CD4-positive, alpha-beta memory T cell (primary cell): ENCODE results near the gene ARAF. TPM values are rescaled to one million over a fixed set of nuclear protein-coding genes. Genes with fewer than 3 reads are reported as not detected.

Source experiments
- CTCF ChIA-PET: fragments of 350-600 bp; sonication (Branson Sonifier 250); formaldehyde crosslinking; loops from one replicate; lab custom pipeline; 2021; ENCODE audit warnings: inconsistent platforms; ENCODE audit not compliant: partially characterized antibody; lab: Charles Lee
- POLR2A ChIA-PET: fragments of 350-600 bp; sonication (Branson Sonifier 250); formaldehyde crosslinking; loops from one replicate; lab custom pipeline; 2021; ENCODE audit not compliant: partially characterized antibody; lab: Charles Lee
- DNase-seq, 5 donors: peaks; one replicate each; pipeline versions ENCODE4 v3.0.0 to v3.0.0-alpha.2; 2020 to 2022; ENCODE audit warnings: mixed read lengths in 1 of 5
- H3K27ac ChIP-seq: one replicate; pipeline ENCODE4 v1.7.0; 2013; ENCODE audit warnings: low read depth, low read length
- H3K27me3 ChIP-seq: 2 replicates; pipeline ENCODE4 v1.7.0; 2013; ENCODE audit warnings: mild to moderate bottlenecking, low read length, moderate library complexity; ENCODE audit not compliant: insufficient read depth
- H3K36me3 ChIP-seq: 2 replicates; pipeline ENCODE4 v1.7.0; 2013; ENCODE audit warnings: mild to moderate bottlenecking, low read length, moderate library complexity; ENCODE audit not compliant: insufficient read depth
- H3K4me1 ChIP-seq: 2 replicates; pipeline ENCODE4 v1.7.0; 2013; ENCODE audit warnings: mild to moderate bottlenecking, low read length, moderate library complexity; ENCODE audit not compliant: insufficient read depth
- H3K4me3 ChIP-seq, 2 donors: one replicate each; pipeline ENCODE4 v1.7.0; 2013; ENCODE audit warnings: low read length in 2 of 2, mild to moderate bottlenecking in 1 of 2
- H3K9me3 ChIP-seq, 2 donors: one replicate each; pipeline ENCODE4 v1.7.0; 2013; ENCODE audit warnings: low read length in 2 of 2, control low read depth in 1 of 2; ENCODE audit not compliant: control insufficient read depth in 1 of 2
- H3K27ac Mint-ChIP-seq, 7 donors: one replicate each; pipeline ENCODE4 v1.8.0; 2020 to 2021; ENCODE audit warnings: mixed read lengths in 7 of 7, mild to moderate bottlenecking in 6 of 7, inconsistent platforms in 3 of 7, moderate library complexity in 3 of 7
- H3K27me3 Mint-ChIP-seq, 2 donors: one replicate each; pipeline ENCODE4 v1.8.0; 2020 to 2021; ENCODE audit warnings: mixed read lengths in 2 of 2
- H3K36me3 Mint-ChIP-seq, 2 donors: one replicate each; pipeline ENCODE4 v1.8.0; 2020 to 2021; ENCODE audit warnings: mixed read lengths in 2 of 2, inconsistent platforms in 1 of 2, mild to moderate bottlenecking in 1 of 2
- H3K4me1 Mint-ChIP-seq, 4 donors: one replicate each; pipeline ENCODE4 v1.8.0; 2020 to 2021; ENCODE audit warnings: mixed read lengths in 4 of 4, mild to moderate bottlenecking in 1 of 4
- H3K4me3 Mint-ChIP-seq, 8 donors: one replicate each; pipeline ENCODE4 v1.8.0; 2020 to 2021; ENCODE audit warnings: mixed read lengths in 8 of 8, mild to moderate bottlenecking in 7 of 8, moderate library complexity in 6 of 8, inconsistent platforms in 3 of 8
- H3K9me3 Mint-ChIP-seq, 8 donors: one replicate each; pipeline ENCODE4 v1.8.0; 2020 to 2021; ENCODE audit warnings: mixed read lengths in 8 of 8, mild to moderate bottlenecking in 5 of 8, inconsistent platforms in 3 of 8, moderate library complexity in 1 of 8
- intact Hi-C: fragments of 100-400 bp; cut with micrococcal nuclease; formaldehyde crosslinking; loops from one replicate; pipeline ENCODE4 v1.15.1; 2023
- polyA plus RNA-seq, 2 donors: library from polyadenylated mRNA; unstranded; fragments of 300-500 nt; fragmentation: Illumina TruSeq; gene quantifications; one replicate each; pipeline ENCODE4 v1.2.3, GENCODE V29; 2021
- total RNA-seq, 2 experiments: library from RNA; stranded (reverse); gene quantifications; one replicate each; pipeline ENCODE4 v1.2.3, GENCODE V29; 2021

The ARAF gene
- total and polyA plus RNA-seq, 4 experiments from 2014 or later = 49.7 to 111 (median 102) TPM

DNA sequence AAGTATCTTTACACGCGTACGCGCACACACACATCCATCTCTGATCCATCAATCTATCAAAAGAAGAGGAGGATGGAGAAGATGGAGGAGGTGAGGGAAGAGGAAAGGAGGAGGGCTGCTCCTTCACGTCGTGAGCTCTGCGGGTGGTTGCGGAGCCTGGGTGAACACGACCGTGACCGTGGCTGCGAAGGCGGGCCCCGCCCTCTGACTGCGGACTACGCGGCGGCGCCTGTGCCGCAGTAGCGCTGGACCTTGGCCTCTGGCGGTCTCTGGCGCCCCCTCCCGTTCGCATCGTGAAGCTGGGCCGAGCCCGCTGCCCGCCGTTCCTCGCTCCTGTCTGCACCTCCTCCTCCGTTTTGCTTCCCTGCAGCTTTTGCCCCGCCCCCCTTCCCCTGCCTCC is 37.7 kb upstream of the ARAF start:
- H3K9me3 ChIP-seq = no peaks in the 10 kb centered on the region
- peak overlapping the region; percentile 66 to 76 (median 74) for H3K4me3 Mint-ChIP-seq
- peak; percentile 65 to 75 (median 70) for DNase-seq
- peak overlapping the region in 1 of 2 donors; percentile 32 for H3K4me3 ChIP-seq
- H3K9me3 Mint-ChIP-seq = peaks cover 0 to 7% (median 1%) of the 10 kb centered on the region in 8 donors
- no peaks in the 10 kb centered on the region for H3K27me3 ChIP-seq
- intact Hi-C loops = loop anchor here (1.0 to 5.0 kb wide), 4 partner anchors 26 to 330 kb away; partner anchors contain the start of genes UBA1 and ZNF41
- no peak overlapping the region for H3K27ac ChIP-seq
- ChIA-PET POLR2A (interaction anchor here (0.6 to 1.3 kb wide), 8 partner anchors 37 to 395 kb away, joined by 3 to 7 read pairs (median 4); partner anchors contain the start of gene CDK16), CTCF (interaction anchor here (0.8 to 3.2 kb wide), 20 partner anchors 8 to 379 kb away, joined by 3 to 20 read pairs (median 4); partner anchors contain the start of genes NDUFB11, RBM10 and USP11)
- no peaks in the 10 kb centered on the region for H3K36me3 ChIP-seq
- peaks cover 0 to 4% (median under 1%) of the 10 kb centered on the region in 4 donors for H3K4me1 Mint-ChIP-seq
- no peaks in the 10 kb centered on the region for H3K36me3 Mint-ChIP-seq
- no peaks in the 10 kb centered on the region for H3K27me3 Mint-ChIP-seq
- peak overlapping the region in 3 of 7 donors; percentile 17 to 25 (median 19) for H3K27ac Mint-ChIP-seq
- peaks cover 5% of the 10 kb centered on the region for H3K4me1 ChIP-seq

DNA sequence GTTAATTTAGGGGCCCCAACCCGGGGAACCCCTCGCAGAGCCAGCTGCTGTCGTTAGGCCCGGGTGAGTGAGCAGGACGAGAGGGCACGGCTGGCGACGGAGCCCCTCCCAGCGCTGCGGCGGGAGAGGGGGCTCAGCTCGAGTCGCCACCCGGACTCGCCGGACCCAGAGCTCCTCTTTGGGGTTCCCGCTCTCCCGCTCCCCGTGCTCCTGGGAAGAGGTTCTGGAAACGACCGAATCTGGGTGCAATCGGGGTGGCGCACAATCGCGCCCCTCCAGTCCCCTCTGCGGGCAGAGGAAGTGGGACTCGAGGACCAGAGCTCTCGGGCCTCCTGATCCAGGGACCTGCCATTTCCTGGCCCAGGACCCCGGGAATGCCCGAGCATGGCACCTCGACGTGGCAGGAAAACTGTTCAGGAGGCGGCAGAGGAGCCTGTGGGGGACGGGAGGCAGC is 37.3 kb upstream of the ARAF start:
- Mint-ChIP-seq H3K4me1 (peaks cover 0 to 4% (median under 1%) of the 10 kb centered on the region in 4 donors), H3K4me3 (peak overlapping the region in 6 of 8 donors; percentile 36 to 76 (median 60)), H3K27ac (no peak overlapping the region), H3K9me3 (peaks cover 0 to 7% (median 1%) of the 10 kb centered on the region in 8 donors), H3K27me3 (no peaks in the 10 kb centered on the region), H3K36me3 (no peaks in the 10 kb centered on the region)
- intact Hi-C loops = loop anchor here (1.0 to 5.0 kb wide), 4 partner anchors 26 to 330 kb away; partner anchors contain the start of genes UBA1 and ZNF41
- no peaks in the 10 kb centered on the region for H3K27me3 ChIP-seq
- peaks cover 5% of the 10 kb centered on the region for H3K4me1 ChIP-seq
- H3K27ac ChIP-seq = no peak overlapping the region
- H3K9me3 ChIP-seq = no peaks in the 10 kb centered on the region
- no peaks in the 10 kb centered on the region for H3K36me3 ChIP-seq
- no peak for DNase-seq
- ChIA-PET CTCF (interaction anchor here (0.8 to 3.2 kb wide), 20 partner anchors 9 to 379 kb away, joined by 3 to 20 read pairs (median 4); partner anchors contain the start of genes NDUFB11, RBM10 and USP11), POLR2A (interaction anchor here (0.6 to 1.3 kb wide), 8 partner anchors 36 to 395 kb away, joined by 3 to 7 read pairs (median 4); partner anchors contain the start of gene CDK16)
- H3K4me3 ChIP-seq = peak overlapping the region in 1 of 2 donors; percentile 32

DNA sequence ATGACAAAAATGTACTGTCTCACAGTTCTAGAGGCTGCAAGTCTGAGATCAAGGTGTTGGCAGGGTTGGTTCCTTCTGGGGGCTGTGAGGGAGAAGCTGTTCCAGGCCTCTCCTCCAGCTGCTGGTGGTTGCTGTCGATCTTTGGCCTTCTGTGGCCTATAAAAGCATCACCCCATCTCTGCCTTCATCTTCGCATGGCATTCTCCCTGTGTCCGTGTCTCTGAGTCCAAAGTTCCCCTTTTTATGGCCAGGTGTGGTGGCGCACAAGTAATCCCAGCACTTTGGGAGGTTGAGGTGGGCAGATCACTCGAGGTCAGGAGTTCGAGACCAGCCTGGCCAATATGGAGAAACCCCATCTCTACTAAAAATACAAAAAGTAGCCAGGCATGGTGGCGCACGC is 31.5 kb upstream of the ARAF start:
- Mint-ChIP-seq H3K4me1 (no peaks in the 10 kb centered on the region), H3K36me3 (no peaks in the 10 kb centered on the region), H3K27me3 (no peaks in the 10 kb centered on the region), H3K9me3 (no peaks in the 10 kb centered on the region), H3K27ac (no peak overlapping the region), H3K4me3 (no peak overlapping the region)
- ChIA-PET CTCF (no interaction called here), POLR2A (no interaction called here)
- no peaks in the 10 kb centered on the region for H3K9me3 ChIP-seq
- H3K4me3 ChIP-seq = no peak overlapping the region
- no peak overlapping the region for H3K27ac ChIP-seq
- no peaks in the 10 kb centered on the region for H3K36me3 ChIP-seq
- DNase-seq = no peak
- H3K4me1 ChIP-seq = no peaks in the 10 kb centered on the region
- no peaks in the 10 kb centered on the region for H3K27me3 ChIP-seq
- intact Hi-C loops = no loop called here

DNA sequence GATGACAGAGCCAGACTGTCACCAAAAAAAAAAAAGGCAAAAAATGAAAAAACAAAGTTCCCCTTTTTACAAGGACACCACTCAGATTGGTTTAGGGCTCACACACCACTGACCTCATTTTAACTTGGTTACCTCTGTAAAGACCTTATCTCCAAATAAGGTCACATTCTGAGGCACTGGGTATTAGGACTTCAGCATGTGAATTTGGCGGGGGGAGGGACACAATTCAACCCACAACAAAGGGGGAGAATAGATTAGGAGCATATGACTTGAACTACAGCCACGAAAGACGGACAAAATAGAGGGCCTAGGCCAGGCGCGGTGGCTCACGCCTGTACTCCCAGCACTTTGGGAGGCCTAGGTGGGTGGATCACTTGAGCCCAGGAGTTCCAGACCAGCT is 31.0 kb upstream of the ARAF start:
- H3K9me3 ChIP-seq = no peaks in the 10 kb centered on the region
- H3K27me3 Mint-ChIP-seq = no peaks in the 10 kb centered on the region
- no peak for DNase-seq
- no peaks in the 10 kb centered on the region for H3K4me1 Mint-ChIP-seq
- no peak overlapping the region for H3K4me3 Mint-ChIP-seq
- ChIA-PET POLR2A (no interaction called here), CTCF (no interaction called here)
- no peaks in the 10 kb centered on the region for H3K36me3 Mint-ChIP-seq
- H3K9me3 Mint-ChIP-seq = no peaks in the 10 kb centered on the region
- no peak overlapping the region for H3K27ac Mint-ChIP-seq
- intact Hi-C loops = no loop called here
- no peak overlapping the region for H3K4me3 ChIP-seq
- H3K36me3 ChIP-seq = no peaks in the 10 kb centered on the region
- no peaks in the 10 kb centered on the region for H3K27me3 ChIP-seq
- no peak overlapping the region for H3K27ac ChIP-seq
- no peaks in the 10 kb centered on the region for H3K4me1 ChIP-seq

DNA sequence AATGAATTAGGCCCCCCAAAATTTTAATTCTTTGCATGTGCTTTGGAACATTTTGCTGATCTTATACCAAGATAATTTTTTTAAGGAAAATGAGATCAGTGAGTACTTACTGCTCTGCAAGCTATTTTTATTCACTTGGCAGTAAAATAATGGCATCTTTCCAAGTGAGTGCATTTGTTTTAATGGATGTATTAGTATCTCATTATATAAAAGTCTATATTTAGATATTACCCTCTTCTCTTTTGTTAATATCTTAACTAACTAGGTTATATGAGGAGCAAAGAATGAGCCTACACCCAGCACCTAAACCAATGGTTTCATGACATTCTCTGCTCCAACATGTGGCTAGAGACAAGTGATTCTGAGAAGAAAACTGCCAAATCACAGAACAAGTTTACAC is 21.1 kb upstream of the ARAF start:
- Mint-ChIP-seq H3K27me3 (no peaks in the 10 kb centered on the region), H3K27ac (no peak overlapping the region), H3K4me3 (no peak overlapping the region), H3K4me1 (no peaks in the 10 kb centered on the region), H3K36me3 (no peaks in the 10 kb centered on the region), H3K9me3 (no peaks in the 10 kb centered on the region)
- H3K27ac ChIP-seq = no peak overlapping the region
- no peaks in the 10 kb centered on the region for H3K4me1 ChIP-seq
- no peaks in the 10 kb centered on the region for H3K9me3 ChIP-seq
- H3K4me3 ChIP-seq = no peak overlapping the region
- H3K27me3 ChIP-seq = no peaks in the 10 kb centered on the region
- intact Hi-C loops = no loop called here
- no peaks in the 10 kb centered on the region for H3K36me3 ChIP-seq
- ChIA-PET CTCF (interaction anchor here (0.7 to 1.7 kb wide), 2 partner anchors 108 to 356 kb away, joined by 3 read pairs; no protein-coding TSS in a partner anchor), POLR2A (no interaction called here)
- no peak for DNase-seq

DNA sequence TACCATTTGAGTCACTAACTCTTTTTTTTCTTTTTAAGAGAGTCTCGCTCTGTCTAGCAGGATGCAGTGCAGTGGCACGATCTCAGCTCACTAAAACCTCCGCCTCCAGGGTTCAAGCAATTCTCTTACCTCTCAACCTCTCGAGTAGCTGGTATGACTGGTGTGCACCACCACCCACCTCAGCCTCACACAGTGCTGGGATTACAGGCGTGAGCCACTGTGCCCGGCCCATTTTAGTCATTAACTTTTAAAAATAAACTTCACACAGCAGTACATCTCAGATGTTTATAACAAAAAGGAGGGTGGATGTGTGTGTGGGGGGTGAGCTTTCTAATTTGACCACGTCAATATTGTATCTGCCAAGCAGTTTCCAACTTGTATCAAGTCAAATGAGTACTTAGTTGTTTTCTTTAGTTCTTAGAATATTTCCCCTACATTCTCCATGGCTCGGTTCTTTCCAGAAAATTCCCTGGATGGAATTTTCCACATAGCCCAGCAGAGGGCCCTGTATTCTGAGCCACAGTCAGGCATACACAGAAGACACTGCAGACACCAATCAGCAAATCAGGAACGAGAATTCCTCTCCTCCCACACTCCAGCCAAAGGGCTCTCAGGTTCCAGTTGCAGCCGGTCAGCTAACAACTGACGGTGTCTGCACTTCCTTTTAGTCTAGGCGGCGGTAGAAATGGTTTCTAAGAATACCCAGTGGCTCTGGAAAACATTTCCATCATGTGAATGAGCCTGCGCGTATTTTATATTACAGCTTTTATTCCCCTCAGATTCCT is 20.1 kb upstream of the ARAF start:
- no peaks in the 10 kb centered on the region for H3K4me1 ChIP-seq
- Mint-ChIP-seq H3K36me3 (no peaks in the 10 kb centered on the region), H3K27me3 (no peaks in the 10 kb centered on the region), H3K9me3 (no peaks in the 10 kb centered on the region), H3K4me3 (no peak overlapping the region), H3K4me1 (no peaks in the 10 kb centered on the region), H3K27ac (no peak overlapping the region)
- CTCF ChIA-PET = interaction anchor here (0.6 to 1.6 kb wide), 3 partner anchors 40 to 357 kb away, joined by 3 to 6 read pairs (median 4); no protein-coding TSS in a partner anchor
- POLR2A ChIA-PET = no interaction called here
- no peak overlapping the region for H3K27ac ChIP-seq
- H3K4me3 ChIP-seq = no peak overlapping the region
- intact Hi-C loops = loop anchor here (1.0 kb wide), 1 partner anchor 485 kb away; no protein-coding TSS in a partner anchor
- H3K27me3 ChIP-seq = no peaks in the 10 kb centered on the region
- H3K36me3 ChIP-seq = no peaks in the 10 kb centered on the region
- DNase-seq = no peak
- H3K9me3 ChIP-seq = no peaks in the 10 kb centered on the region

DNA sequence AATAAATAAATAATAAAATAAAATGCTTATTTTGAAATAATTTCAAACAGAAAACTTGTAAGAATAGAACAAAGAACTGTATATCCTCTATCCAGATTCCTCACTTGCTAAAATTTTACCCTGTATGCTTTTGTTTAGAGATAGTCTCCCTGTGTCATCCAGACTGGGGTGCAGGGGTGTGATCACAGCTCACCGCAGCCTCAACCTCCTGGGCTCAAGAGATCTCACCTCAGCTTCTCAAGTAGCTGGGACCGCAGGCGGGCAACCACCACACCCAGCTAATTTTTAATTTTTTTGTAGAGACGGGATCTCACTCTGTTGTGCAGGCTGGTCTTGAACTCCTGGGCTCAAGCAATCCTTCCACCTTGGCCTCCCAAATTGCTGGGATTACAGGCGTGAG is 17.5 kb upstream of the ARAF start:
- Mint-ChIP-seq H3K9me3 (no peaks in the 10 kb centered on the region), H3K4me1 (no peaks in the 10 kb centered on the region), H3K4me3 (no peak overlapping the region), H3K27me3 (no peaks in the 10 kb centered on the region), H3K36me3 (no peaks in the 10 kb centered on the region), H3K27ac (no peak overlapping the region)
- intact Hi-C loops = no loop called here
- CTCF ChIA-PET = interaction anchor here (1.6 kb wide), 1 partner anchor 101 kb away, joined by 3 read pairs; no protein-coding TSS in a partner anchor
- Histone ChIP-seq H3K9me3 (no peaks in the 10 kb centered on the region), H3K36me3 (no peaks in the 10 kb centered on the region), H3K27me3 (no peaks in the 10 kb centered on the region), H3K4me3 (no peak overlapping the region), H3K4me1 (no peaks in the 10 kb centered on the region), H3K27ac (no peak overlapping the region)
- POLR2A ChIA-PET = no interaction called here
- DNase-seq = no peak
